Renal pelvis (tissue), 12 donors: ENCODE measurements around the gene CD86. TPM values are rescaled to one million over a fixed set of nuclear protein-coding genes. Genes with fewer than 3 reads are reported as not detected.
"Not testable (repeated sequence)": the region's sequence is repeated elsewhere in the genome, so short reads cannot be mapped to it uniquely, and the experiment has no call there.

ENCODE experiments used
- DNase-seq: peaks from one replicate; pipeline ENCODE4 v3.0.0-alpha.2; 2013
- long read RNA-seq, 16 experiments: transcript quantifications; one replicate each; lab custom pipeline, GENCODE V29; 2026
- polyA plus RNA-seq, 3 donors: library from polyadenylated mRNA; unstranded; fragments of 120-200 nt; gene quantifications; one replicate each; pipeline ENCODE4 v1.2.1, GENCODE V29; 2013; ENCODE audit not compliant: insufficient read length in 3 of 3

The CD86 gene
- polyA plus RNA-seq = 1 to 10 TPM; 1.1 to 1.5 (median 1.3) TPM
- long read RNA-seq, donor 1 = 0 reads
- long read RNA-seq, donor 2 = 0 reads
- long read RNA-seq, donor 3 = 0 reads
- long read RNA-seq, donor 4, partial matches to known transcripts = 0 of 1 reads
- long read RNA-seq, donor 4, other reads (novel, unspliced or antisense) = 0 of 1 reads
- long read RNA-seq, donor 5 = 0 reads
- long read RNA-seq, donor 6 = 0 reads
- long read RNA-seq, donor 7 = 0 reads
- long read RNA-seq, donor 8 = 0 reads
- long read RNA-seq, donor 9 = 0 reads
- long read RNA-seq, donor 10 = 0 reads
- long read RNA-seq, donor 11 = 0 reads
- long read RNA-seq, donor 12, partial matches to known transcripts = 0 of 2 reads
- long read RNA-seq, donor 12, other reads (novel, unspliced or antisense) = 0 of 2 reads
- long read RNA-seq, donor 13 = 0 reads
- long read RNA-seq, donor 14 = 0 reads
- long read RNA-seq, donor 15 = 0 reads
- long read RNA-seq, donor 16 = 0 reads

- DNase-seq = no peak
Measured at GRCh38 chr3:122055215-122055614, at the start of gene CD86. Gene CD86 (plus strand): TSS chr3:122055362. CDS start chr3:122055490, 128 bp downstream.

DNA sequence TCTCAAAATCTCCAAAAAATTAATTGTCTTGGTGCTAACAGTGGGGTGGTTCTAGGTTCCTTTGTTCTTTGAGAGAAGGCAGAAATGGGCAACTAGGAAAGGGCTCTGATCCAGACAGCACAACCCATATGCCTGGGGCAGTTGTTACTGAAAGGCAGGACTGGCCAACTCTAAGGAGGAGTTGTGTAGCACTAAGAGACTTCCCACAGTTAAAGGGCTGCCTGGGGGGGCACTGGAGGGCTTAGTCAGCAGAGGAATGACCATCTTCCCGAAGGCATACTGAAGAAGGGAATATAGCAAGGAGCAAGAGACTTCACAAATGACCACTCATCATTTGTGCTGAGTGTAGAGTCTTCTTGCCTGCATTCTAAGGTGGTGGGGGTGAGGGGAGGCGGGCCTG is 48.9 kb upstream of the CD86 start:
- DNase-seq = no peak

DNA sequence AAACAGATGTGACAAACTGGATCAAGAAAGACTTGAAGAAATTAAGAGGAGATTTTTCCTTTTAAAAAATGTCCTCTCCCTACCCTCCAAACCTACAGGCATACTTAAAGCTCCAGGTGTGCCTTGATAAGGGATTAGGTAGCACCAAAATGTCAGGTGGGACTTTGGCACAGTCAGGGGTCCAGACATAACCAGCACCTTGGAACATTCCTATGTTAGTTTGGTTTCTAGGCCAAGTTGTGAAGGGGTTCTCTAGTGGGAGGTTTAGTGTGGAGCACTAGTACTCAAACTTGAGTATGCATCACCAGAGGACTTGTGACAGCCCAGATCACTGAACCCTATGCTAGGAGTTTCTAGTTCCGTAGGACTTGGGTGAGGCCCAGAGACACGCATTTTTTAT is 47.0 kb upstream of the CD86 start:
- no peak for DNase-seq

GRCh38 chr3:122010506-122010905 is 44.7 kb upstream of the CD86 start:
- no peak for DNase-seq

DNA sequence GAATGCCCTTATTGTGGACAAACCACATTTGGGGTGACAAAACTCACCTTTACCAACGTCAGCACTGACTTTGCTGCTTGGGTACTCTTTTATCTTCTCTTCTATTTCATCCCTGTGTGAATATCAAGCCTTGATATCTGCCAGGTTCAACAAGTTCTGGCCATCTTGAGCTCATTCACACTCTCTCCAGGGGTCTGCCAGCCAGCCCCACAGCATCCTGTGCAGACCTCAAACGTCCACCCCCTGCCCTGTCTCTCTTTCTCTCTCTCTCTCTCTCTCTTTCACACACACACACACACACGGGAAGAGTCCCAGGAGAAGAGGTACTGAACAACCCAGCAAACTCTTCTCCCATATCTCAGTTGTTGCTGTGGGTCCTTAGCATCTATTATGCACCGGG is 43.8 kb upstream of the CD86 start:
- no peak for DNase-seq

GRCh38 chr3:122012821-122013220 is 42.3 kb upstream of the CD86 start:
- DNase-seq = no peak

DNA sequence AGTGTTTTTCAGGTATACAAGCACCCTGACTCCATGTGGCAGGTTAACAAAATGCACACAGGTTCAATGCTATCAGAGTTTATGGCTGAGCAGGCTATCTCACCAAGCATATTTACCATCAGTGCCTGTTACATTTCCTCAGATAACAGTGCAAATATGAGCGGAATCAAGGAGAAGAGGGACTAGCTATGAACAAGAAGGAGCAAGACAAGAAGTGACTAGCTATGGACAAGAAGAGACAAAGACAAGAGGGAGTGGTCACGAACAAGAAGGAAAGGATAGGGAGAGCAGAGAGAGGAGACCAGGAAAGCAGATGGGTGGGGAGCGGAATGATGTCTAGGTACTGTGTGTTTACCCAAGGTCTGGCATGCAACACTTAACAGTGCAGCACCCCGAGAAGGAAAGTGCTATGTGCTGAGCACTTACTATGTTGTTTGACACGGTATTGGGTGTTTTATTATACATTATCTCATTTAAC is 41.7 kb upstream of the CD86 start:
- no peak for DNase-seq

GRCh38 chr3:122014741-122015140 is 40.4 kb upstream of the CD86 start:
- DNase-seq = no peak

- DNase-seq = no peak
Measured at GRCh38 chr3:122019493-122019892, 35.7 kb upstream of the CD86 start.

DNA sequence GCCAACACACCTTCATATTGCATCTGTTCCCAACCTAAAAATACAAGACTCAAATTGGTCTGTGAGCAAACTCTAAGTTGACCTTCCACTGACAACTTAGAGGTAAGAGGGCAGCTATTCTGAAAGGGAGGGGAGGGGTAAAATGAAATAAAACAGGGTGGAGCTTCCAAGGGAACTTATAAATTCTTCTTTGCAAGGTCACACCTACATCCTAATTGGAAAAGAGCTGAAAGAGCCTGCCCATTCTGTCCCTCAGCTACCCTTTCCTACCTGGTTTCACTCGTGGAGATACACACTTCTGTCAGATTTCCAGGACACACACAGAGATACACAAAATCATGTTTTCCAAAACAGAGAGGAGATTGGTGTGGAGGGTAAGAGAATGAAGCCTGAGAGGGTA is 34.1 kb upstream of the CD86 start:
- DNase-seq = no peak

- peak; percentile 38 for DNase-seq
Measured at GRCh38 chr3:122021811-122022401, 33.3 kb upstream of the CD86 start, which contains the start of gene ILDR1. Gene ILDR1 (minus strand): TSS chr3:122022247. CDS start chr3:122022077, 170 bp downstream.

GRCh38 chr3:122023335-122023910 is 31.7 kb upstream of the CD86 start:
- no peak for DNase-seq

- no peak for DNase-seq
Measured at GRCh38 chr3:122024800-122025199, 30.4 kb upstream of the CD86 start.

- no peak for DNase-seq
Measured at GRCh38 chr3:122025296-122025695, 29.9 kb upstream of the CD86 start.

DNA sequence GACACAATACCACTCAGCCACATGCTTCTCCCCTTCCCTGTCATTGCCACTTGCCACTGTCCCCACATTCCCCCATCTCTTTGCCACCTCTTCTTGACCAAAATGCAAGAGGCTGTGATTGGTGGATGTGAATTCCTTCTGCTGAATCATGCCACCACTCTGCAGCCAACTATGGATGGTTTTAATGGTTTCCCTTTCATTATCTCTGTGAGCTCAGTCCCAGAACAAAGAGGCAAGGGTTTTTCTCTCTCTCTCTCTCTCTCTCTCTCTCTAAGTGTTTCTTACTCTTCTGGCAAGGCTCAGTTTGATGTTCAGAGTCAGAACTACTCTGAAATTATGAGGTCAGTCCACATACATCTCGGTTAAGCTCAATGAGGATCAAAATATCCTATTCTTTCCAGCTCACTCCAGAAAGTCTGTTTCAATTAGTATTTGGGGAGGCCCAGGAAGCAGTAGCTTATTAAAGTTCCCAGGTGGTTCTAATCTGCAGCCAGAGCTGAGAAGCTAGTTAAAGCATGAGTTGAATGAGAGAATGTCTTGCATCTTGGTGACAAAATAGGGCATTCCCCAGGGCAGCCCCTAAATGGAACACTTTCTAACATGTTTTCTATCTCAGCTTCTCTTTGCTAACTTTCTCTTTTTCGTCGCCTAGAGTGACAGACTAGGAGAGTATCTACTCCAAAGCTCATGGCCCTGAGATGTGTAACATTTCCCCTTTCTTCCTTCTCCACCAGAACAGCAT is 24.6 kb upstream of the CD86 start:
- DNase-seq = no peak

DNA sequence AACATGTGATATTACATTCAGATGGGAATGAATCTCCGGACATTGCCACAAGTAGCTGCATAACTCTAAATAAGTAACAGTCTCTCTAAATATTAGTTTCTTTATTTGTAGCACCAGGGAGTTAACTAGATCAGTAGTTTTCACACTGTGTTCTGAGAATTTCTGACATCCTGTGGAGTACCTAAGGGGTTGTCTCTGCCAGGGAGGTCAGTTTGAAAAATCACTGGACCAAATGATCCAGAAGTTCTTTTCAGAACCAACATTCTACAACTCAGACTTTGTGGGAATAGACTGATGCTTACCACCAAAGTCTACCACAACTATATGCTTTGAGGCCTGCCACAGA is 24.1 kb upstream of the CD86 start:
- DNase-seq = no peak

GRCh38 chr3:122032531-122032930 is 22.6 kb upstream of the CD86 start:
- no peak for DNase-seq

DNA sequence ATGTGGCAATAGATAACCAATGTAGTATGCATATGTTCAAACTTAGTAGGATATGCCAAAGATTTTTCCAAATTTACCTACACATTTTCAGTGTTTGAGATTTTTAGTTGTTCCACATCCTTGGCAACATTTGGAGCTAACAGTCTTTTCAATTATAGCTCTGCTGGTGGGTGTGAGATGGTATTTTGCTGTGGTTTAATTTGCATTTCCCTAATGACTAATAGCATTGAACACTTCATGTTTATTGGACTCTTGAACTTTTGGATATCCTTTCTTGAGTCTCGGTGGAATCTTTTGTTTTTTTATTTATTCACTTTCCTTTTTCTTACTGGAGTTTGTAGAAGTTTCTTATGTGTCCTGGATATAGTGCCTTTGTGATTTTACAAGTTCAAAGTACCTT is 22.1 kb upstream of the CD86 start:
- no peak for DNase-seq

DNA sequence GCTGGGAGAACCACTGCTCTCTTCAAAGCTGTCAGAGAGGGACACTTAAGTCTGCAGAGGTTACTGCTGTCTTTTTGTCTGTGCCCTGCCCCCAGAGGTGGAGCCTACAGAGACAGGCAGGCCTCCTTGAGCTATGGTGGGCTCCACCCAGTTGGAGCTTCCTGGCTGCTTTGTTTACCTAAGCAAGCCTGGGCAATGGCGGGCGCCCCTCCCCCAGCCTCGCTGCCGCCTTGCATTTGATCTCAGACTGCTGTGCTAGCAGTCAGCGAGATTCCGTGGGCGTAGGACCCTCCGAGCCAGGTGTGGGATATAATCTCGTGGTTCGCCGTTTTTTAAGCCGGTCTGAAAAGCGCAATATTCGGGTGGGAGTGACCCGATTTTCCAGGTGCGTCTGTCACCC is 7.9 kb upstream of the CD86 start:
- not testable (repeated sequence) for DNase-seq

DNA sequence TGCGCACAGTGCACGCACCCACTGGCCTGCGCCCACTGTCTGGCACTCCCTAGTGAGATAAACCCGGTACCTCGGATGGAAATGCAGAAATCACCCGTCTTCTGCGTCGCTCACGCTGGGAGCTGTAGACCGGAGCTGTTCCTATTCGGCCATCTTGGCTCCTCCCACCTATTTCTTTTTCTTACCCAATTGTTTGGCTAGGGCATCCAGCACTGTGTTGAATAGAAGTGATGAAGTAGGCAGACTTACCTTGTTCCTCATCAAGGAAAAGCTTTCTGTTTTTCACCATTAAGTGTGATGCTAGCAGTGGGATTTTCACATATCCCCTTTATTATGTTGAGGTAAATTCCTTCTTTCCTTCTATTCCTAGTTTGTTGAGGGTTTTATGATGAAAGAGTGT is 7.4 kb upstream of the CD86 start:
- not testable (repeated sequence) for DNase-seq

DNA sequence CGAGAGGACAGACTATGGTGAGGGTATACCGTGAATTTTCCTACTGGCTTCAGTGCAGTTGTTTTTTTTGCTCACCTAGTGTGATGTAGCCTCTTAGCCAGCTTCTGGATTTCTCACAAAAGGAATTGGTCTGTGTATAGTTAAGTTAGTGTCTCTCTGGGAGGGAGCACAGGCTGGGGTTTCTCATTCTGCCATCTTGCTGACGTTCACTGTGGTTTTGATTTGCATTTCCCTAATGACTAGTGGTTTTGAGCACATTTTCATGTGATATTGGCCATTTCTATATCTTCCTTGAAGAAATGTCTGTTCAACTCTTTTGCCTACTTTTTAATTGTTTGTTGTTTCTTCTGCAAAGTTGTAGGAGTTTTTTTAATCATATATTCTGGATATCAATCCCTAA is 2.2 kb upstream of the CD86 start:
- no peak for DNase-seq

DNA sequence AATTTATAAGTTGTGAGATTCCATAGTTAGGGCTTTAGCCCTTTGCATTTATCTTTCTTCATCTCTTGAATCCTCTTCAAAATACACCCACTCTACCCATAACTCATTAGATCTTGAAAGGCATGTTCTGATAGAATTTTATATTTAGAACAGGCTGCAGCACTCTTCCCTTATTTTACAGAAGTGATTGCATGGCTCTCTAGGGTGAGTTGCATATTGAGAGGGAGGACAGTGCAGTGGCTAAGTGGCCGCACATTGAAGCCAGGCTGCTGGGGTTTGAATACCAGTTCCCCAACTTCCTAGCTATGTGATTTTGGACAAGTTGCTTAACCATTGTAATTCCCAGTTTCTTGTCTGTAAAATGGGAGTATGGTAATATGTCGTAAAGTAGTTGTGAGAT is 2.5 kb downstream of the CD86 start:
- DNase-seq = no peak
